Activated T-cell treated with anti-CD3 and anti-CD28 coated beads for 1 hour (primary cell): Measurements from ENCODE around the gene PSMB7.

Experiments
- DNase-seq: peaks from one replicate; pipeline ENCODE4 v3.0.0-alpha.2; 2020; ENCODE audit warnings: low read depth

The PSMB7 gene

DNA sequence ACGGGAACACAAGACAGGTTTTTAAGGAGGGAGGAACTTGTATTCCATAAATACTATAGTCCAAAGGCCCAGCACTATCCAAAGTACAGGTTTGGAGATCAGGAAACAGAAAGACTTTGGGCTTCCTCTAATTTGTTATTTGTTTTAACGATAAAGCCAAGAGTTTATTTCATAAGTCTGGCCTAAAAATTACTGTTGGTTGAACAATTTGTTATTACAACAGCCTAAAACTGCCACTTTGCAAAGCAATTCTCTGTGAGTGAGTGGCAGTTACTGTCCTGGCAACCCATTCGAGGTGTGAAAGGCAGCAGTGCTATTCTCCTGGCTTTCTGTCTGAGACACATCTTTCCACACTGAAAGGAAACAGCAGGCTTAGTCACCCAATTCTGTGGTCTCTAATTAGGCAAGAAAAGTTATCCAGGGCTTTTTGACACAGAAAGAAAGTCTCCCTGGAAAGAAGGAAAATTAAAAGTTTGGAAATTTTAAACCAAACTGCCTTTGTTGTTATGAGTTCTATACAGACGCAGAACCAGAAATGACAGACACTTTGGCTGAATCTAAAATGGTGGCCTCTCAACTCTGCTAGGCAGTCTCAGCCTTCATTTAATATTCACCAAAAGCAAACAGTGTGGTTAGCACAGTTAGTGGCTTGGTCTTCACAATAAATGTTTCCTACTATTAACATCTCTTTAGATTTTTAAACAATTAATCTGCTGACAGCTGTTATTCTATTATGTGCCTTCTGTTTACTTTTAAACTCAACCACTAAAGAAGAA, 33.9 kb downstream of the PSMB7 start:
- no peak for DNase-seq

DNA sequence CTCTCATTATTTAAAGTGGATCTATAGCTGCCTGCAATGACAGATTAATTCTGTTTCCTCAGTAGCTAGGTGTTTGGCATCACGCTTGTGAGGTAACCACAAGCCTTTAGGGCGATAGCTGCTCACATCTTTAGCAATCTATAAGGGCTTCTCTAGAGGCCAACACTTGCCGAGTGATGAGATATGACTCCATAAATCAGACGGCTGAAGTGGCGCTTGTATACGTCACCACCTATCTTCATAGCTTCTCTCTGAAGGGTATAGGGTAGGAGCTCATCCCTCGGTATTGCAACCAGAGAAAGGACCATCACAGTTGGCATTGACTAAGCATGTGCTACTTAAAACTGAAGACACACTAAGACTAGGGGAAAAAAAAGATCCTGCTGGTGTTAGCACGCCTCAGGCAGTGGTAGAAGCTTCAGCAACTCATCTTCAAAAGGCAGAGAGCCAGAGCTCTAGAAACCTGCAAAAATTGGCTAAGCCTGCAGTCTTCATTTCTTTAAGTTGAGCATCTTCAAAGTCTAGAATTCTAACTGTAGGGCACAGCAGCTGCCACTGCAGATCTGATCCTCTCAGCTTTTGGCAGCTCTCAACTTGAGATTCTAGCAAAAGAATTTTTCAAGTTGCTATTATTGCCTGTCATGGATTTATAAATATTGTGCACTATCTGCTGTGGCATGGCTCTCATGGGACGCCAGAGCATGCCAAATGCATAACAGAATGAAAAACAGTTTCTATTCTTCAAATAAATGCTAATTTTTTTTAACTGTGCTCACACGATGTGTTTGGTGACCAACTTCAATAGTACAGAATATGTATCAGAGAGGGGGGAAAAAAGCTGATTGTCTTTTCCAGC, 37.5 kb downstream of the PSMB7 start:
- no peak for DNase-seq

DNA sequence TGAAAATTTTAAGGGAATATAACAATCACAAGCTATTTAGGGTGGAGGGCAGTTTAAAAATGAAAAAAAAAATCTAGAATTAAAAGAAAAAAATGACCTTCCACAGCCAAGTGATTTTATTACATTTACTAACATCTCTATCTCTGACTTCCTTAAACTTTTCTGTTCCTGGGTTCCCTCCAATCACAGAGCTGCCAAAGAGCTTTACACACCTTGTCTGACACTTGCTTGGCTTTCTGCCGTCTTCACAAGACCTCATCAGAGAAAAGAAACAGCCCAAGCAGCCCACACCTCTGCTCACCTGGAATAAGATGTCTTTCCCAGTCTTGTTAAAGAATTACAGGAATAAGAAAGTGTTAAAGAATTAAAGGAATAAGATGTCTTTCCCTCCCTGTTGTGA, 38.9 kb downstream of the PSMB7 start:
- no peak for DNase-seq

DNA sequence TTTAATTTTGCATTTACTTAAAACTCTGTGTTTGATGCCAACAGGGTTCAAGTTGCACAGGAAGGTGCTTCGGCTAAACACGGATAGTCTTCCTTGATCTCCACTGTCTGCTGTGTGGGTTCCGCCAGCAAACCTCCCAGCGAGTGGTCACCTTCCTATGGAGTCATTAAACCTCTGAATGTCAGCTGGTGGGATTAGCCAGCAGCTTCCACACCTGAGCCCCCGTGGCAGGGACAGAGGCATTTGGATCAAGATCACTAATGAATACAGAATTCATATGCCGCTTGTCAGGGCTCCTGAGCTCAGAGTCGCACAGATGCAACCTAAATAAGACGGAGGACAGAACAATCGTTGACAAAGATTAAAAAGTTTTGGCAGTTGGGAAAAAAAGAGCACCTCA, 39.5 kb downstream of the PSMB7 start:
- no peak for DNase-seq

DNA sequence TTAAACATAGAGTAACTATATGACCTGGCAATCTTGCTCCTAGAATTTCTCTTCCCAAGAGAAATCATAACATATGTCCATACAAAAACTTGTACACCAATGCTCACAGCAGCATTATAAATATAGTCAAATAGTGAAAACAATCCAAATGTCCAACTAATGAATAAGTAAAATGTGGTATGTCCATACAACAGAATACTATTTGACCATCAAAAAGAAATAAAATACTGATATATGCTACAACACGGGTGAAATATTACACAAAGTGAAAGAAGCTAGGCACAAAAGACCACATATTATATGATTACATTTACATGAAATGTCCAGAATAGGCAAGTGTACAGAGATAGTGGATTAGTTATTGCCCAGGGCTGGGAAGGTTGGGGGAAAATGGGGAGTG, 41.4 kb downstream of the PSMB7 start:
- no peak for DNase-seq

DNA sequence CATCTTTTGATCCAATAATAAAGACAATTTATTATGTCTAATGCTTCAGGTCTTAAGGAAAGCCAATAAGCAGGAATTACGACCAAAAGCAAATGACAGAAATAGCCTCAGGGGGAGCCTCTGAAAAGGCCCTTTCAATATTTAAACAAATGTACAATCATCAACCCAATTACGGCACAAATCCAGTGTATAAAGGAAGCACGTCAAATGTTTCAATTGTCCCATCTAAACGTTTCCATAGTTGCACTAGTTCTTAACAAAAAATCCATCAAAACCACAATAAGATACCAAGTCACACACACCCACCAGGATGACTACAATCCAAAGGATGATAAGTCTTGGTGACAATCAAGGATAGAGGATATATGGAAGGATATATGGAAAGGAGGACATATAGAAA, 41.9 kb downstream of the PSMB7 start:
- no peak for DNase-seq

DNA sequence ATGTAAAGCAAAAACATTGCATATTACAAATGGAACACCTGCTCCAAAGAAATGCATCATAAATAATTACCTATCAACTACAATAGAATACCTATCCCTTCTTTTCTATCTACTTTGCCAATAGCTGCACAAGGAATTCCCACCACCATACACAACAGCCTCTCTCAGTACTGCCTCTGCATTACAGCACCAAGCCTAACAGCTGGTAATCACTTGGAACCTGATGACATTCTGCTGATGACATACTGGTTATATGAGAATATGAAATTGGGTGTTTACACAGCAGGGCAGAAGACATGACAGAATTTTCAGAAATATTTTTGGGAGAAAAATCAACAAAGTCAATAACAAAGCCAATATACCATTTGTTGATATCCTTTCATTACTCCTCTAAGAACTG, 43.2 kb downstream of the PSMB7 start:
- no peak for DNase-seq

DNA sequence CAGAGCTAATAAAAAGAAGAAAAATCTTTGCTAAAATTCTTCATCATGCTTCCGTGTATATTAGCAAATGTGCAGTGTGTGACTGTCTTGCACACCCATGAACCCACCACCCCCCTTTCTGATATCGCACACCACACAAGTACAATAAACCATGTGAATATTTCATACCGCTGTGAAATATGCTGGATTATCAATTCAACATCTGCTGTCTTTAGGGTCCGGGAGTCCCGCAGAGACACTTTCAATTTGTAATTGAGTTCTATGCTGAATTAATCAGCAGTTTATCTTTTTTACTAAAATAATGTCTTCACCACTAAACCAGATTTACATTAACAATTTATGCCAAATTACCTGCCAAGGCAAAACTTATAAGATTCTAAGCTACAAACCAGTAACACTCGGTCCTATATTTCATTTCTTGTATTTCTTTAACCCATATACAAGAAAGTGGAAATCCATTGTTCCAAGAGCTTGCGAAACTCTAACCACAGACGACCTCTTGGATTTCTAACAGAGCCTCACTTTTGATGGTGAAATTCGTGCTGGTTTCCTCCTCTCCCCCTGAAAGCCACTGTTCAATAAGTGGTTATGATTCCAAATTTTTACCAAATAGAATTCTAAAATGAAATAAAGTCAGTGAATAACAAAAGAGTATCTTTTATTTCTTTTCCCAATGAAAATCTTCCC, 44.2 kb downstream of the PSMB7 start:
- DNase-seq = no peak

DNA sequence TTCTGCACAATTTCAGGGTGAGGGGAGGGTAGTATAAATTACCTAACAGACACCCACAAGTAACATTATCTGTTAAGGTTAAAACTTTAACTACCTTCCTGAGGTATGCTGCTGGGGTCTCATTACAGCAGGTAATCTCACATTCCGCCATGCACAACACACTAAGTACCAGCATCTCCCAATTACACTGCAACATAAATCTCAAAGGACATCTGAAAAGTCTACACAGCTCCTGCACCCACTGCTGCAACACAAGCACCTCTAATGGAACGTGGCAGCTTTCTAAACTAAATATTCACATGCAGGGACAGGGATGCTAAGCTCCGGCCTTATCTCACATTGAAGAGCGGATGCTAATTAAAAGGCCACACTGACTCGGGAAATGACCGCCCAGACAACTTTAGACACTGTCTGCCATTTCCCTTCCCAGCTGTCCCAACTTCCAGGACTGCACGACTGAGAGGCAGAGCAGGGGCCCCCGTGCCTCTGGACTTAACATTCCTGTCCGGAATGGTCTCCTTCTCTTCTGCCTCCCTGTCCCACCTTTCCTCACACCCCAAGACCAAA, 45.9 kb downstream of the PSMB7 start:
- no peak for DNase-seq

DNA sequence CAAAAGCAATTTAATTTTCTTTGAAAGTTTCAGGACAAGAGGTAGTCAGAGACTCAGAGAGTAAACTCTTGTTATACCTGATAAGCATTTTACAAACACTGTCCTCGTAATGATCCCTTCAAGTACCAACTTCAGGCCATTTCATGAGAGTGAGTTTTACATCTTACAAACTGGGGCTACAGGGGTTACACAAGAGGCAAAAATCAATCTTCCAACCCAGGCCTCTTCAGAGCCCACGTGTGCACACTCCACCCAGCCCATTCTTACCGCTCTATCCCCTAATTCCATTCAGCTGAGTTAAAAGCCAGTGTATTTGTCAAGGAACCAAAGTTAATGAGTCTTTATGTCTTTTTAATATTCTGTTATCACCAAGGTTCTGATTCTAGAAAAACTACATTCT, 46.5 kb downstream of the PSMB7 start:
- no peak for DNase-seq

DNA sequence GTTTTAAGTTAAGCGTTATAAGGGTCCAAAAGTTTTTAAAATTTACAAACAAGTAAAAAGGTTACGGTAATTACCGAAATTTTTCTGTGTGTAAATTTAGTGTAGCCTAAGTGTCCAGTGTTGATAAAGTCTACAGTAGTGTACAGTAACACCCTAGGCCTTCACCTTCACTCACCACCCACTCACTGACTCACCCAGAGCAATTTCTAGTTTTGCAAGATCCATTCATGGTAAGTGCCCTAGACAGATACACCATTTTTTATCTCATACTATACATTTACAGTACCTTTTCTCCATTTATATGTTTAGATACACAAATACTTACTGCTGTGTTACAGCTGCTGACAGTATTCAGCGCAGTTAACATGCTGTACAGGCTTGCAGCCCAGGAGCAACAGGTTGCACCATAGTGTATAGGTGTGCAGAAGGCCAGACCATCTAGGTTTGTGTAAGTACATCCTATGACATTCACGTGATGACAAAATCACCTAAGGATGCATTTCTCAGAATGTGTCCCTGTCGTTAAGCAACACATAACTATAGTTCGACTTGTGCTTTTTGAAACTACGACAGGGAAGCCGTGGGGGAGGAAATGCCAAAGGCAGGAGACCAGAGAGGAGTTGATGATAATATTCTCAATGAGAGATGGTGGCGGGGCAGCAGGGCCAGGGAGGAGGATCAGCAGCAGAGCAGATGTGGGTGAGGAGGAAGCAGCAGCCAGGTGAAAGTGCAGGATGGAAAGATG, 48.6 kb downstream of the PSMB7 start:
- DNase-seq = no peak

DNA sequence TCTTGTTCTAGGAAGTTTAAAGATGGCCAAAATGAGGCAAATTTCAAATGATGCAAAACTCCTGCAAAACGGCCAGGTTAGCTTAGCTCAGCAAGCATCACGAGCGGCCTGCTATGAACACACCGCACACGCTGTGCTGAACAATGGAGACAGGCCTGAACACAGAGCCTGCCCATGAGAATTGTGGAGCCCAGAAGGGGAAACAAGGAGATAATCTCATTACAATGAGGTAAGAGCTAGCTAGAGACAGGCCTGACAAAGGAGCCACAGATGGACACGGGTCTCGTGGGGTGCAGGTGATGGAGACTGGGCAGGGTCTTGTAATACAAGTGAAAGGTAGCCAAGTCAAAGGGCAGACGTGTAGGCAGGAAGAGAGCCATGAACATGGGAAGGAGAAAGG, 50.2 kb downstream of the PSMB7 start:
- no peak for DNase-seq

DNA sequence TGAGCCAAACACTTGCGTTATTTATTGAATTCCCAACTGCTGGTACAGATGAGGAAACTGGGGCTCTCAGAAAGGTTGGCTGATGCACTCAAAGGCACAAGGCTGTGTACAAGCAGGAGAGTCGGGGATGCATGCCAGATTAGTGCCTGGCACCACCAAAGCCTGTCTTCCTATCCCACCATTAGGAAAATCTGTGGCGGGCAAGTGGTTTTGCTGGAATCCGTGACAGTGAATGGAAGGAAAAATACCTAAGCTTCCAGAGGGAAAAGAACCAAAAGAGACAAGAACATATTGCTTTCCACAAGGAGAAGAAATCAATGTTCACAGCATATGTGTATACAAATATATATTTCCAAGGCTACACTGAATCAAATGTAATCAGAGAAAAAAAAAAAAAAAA, 51.1 kb downstream of the PSMB7 start:
- no peak for DNase-seq

DNA sequence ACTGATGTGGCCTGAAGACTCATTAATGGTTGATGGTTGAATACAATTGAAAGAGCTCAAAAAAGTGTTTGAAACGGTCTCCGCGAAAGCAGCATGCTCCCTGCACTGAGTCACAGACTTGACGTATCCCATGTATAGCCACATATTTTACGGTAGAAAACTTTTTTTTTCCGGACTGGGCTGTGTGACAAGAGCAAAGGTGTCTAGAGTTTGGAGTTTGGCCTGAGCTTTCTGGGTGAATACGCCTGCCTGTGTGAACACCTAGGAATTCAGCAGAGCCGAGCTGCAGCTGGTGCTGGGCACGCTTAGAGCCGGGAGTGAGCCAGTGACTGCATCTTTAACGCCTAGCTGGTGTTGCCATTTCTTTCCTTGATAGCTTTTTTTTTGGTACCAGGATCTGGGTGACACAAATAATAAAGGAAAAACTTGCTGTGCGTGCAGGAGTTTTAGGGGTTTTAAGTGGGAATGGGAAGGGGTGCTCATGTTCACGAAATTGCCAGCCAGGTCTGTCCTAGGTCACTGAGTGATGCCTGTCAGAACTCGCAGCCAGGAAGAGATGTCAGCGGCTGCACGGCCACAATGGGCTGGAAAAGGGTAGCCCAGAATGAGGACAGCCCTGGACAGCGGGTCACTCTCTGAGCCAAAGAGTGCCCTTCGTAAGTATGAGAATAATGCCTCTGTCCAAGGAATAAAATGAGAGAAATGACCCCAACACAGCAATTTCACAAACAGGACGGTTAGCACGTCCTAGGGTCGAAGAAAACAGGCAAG, 51.7 kb downstream of the PSMB7 start:
- no peak for DNase-seq

DNA sequence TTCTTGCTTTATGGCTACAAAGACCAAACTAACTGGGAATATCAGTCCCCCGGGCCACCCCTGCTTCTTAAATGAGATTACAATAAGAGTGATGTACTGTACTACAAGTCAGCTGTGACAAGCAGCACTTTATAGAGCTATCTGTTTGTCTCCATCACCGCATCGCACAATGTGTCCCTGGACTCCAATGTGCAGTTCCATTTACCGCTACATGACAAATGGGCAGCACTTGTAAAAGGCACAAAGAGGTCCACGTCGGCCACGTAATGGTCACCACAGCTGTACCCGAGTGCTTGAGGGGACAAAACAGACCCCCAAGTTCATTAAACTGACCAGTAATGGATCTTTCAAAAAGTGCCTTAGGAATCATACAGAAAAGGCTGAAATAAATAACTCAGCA, 54.1 kb downstream of the PSMB7 start:
- DNase-seq = no peak

DNA sequence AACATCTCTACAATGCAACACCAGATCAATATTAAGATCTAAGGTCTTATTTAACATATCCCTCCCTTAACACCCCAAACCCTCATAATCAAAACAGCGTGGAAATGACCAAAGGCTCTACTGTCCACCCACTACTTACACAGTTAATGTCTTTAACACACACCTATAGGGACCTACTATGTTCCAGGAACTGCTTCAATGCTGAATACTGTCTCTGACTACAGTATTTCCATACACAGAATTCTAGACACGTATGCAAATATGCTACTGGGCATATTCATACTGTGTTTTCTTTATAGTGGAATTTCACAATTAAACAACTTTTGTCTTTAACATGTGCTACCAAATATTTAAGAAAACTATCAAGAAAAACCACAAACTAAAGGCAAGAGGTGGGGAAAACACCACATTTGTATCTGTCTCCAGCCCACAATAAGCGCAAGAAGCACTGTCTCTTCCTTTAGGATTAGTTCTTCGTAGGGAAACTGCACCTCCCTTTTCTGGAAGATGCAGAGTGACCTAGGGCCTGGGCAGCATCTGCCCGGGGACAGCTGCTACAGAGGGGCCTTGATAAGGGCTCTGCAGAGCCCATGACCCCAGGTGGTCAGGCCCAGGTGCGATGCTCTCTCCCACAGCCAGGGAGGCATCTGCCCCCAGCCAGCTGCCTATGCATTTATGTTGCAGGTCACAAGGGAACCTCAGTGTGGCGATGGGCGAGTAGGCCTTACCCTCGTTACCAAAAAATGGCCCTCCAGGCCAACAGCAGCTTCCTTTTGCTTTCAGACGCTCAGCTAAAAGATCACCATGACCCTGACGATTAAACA, 55.2 kb downstream of the PSMB7 start:
- no peak for DNase-seq

DNA sequence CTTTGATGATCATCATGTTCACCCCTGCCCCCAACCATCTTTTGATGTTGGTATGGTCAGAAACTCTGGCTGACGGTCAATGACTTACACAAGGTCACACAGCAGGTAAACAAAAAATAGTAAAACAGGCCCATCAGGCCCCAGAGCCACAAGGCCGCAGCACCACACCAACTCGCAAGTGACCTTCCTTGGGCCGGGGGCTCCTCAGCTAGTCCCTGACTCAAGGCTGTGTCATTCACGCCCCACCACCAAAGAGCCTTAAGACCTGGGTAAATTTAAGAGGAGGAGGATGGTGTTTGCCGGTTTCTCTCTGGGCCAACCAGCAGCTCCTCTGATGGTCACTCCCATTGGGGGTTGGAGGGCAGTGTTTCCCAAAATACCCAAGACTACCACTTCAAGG, 55.8 kb downstream of the PSMB7 start:
- DNase-seq = no peak

DNA sequence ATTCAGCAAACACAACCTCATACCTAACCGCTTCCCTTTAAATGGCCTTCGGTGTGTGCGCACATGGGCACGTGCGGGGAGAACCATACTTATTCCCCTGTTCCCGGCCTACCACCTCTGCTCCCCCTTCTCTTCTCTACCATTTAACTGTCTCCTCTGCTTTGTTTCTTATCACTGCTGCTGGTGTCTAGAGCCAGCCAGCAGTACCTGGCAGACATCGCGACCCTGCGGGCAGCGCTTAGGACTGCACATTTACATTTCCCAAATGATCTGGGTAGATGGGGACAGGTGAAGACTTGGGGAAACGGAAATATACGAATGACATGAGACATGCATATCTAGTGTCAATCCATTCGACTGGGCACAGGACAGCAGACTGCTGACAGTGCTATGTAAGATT, 56.6 kb downstream of the PSMB7 start:
- DNase-seq = no peak

DNA sequence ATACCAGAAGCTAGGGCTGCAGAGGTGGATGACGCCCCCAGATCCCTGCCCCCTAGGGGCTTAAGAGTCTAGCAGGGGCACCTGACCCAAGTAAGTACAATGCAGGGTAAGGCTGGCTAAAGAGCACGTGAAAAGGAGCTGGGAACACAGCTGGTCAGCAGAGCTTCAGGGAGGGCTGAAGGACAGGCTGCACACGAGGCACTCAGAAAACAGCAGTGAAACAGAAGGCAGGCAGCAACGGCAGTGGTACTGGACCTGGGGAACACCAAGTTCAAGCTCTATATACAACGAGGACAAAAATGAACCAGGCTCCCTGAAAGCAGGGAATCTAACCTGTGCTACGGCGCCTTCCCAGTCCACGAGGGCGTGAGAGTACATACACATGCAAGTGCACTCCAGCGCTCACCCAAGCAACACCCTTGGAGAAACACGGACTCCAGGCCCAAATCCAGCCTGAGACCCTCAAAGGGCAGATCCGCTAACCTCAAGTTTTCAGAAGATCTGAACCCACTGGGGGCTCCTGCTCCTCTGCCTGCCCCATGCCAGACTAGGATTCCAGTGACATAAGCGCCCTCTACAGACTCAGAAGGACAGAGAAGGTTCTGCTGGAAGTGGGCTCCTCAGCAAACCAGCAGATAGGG, 57.4 kb downstream of the PSMB7 start:
- DNase-seq = no peak
